ENCODE results near the gene SULT1C4.

DNA sequence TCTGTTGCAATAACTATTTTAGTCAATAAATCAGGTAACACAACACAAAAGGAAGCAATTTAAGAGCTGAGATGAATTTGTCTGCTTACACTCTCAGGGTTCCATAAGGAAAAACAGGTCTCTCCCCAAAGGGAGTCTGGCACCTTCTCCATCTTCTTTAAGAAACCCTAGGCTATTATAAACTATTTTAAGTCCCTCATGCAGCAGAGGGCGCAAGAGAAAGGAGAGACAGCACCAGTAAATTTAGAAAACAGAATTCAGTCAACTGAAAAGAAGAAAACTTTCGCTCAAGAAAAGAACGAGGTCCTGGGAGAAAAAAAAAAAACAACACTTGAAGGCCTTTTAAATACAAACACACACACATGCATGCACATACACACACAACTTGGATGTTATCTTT is 19.1 kb downstream of the SULT1C4 start:
- TF ChIP-seq, protein P1, sequence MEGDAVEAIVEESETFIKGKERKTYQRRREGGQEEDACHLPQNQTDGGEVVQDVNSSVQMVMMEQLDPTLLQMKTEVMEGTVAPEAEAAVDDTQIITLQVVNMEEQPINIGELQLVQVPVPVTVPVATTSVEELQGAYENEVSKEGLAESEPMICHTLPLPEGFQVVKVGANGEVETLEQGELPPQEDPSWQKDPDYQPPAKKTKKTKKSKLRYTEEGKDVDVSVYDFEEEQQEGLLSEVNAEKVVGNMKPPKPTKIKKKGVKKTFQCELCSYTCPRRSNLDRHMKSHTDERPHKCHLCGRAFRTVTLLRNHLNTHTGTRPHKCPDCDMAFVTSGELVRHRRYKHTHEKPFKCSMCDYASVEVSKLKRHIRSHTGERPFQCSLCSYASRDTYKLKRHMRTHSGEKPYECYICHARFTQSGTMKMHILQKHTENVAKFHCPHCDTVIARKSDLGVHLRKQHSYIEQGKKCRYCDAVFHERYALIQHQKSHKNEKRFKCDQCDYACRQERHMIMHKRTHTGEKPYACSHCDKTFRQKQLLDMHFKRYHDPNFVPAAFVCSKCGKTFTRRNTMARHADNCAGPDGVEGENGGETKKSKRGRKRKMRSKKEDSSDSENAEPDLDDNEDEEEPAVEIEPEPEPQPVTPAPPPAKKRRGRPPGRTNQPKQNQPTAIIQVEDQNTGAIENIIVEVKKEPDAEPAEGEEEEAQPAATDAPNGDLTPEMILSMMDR (IDR thresholded peaks at IDR 0.05) = no peak
- TF ChIP-seq, protein P2, sequence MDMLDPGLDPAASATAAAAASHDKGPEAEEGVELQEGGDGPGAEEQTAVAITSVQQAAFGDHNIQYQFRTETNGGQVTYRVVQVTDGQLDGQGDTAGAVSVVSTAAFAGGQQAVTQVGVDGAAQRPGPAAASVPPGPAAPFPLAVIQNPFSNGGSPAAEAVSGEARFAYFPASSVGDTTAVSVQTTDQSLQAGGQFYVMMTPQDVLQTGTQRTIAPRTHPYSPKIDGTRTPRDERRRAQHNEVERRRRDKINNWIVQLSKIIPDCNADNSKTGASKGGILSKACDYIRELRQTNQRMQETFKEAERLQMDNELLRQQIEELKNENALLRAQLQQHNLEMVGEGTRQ (CRISPR knock-in tag; IDR thresholded peaks at IDR 0.05) = no peak

Data from WTC11 (cell line).